ENCODE data around the gene IGF1. TPM values are rescaled to one million over a fixed set of nuclear protein-coding genes. Genes with fewer than 3 reads are reported as not detected.

The IGF1 gene
- total and polyA plus RNA-seq, 9 of the 15 experiments (the other 6 are each of a cell fraction or from before 2014, with no cell fraction given) = 3.7 to 13.9 (median 4.5) TPM

DNA sequence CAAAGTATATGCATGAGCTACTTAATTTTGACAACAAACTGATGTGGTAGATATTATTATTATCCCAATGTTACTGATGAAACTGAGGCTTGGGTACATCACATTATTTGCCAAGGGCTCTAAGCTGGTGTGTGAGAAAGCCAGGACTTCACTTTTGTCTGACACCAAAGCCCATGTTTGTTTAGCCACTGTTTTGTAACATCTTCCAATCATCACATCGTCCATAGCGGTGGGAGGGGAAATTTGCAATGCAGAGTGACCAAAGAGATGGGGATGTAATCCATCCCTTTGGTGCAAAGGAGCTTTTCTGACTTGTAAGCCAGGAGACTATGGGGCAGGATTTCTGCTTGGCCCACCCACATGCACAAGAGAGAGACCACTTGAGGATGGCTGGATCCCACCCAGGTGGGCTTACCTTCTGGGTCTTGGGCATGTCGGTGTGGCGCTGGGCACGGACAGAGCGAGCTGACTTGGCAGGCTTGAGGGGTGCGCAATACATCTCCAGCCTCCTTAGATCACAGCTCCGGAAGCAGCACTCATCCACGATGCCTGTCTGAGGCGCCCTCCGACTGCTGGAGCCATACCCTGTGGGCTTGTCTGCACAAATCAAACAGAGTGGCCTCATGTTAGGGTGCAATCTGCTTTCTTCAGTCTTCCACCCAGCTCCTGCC is 61.1 kb downstream of the IGF1 start:
- DNase-seq (ENCODE audit: extremely low read depth in 1 of 4, low spot score in 3 of 4) (no peak), FAIRE-seq (no peak), ATAC-seq (no peak; the same call in 2 of the 3 replicates)
- no peak for TF ChIP-seq CREB1 (IDR thresholded peaks at IDR 0.05)
- no peak for TF ChIP-seq CREB1 (CRISPR knock-in tag; IDR thresholded peaks at IDR 0.05)
- POLR2A ChIA-PET = interaction anchor here (0.6 kb wide), 1 partner anchor 699 kb away, joined by 3 read pairs; no protein-coding TSS in a partner anchor
- no peaks in the 10 kb centered on the region for H3K9me3 ChIP-seq (replicated peaks; ENCODE audit: control insufficient read depth, insufficient read depth, low read depth, low read length)
- H3K4me1 ChIP-seq (replicated peaks in 1 of 2; ENCODE audit: control insufficient read depth in 2 of 2, insufficient read depth in 2 of 2, low read length in 2 of 2) = peaks cover 4 to 13% of the 10 kb centered on the region in 2 experiments; a peak in 3 of 5 replicates
- in situ Hi-C loops (cut with MboI) = no loop called here
- H3K9me1 ChIP-seq (ENCODE audit: control insufficient read depth, insufficient read depth, low read length) = no peaks in the 10 kb centered on the region
- no peak overlapping the region for H3K4me2 ChIP-seq (ENCODE audit: insufficient read depth, low read length)
- CTCF ChIA-PET (ENCODE audit: low intra/inter-chr PET ratio) = no interaction called here
- no peak overlapping the region for H2AFZ ChIP-seq (ENCODE audit: low read depth, low read length)
- H3K27me3 ChIP-seq (ENCODE audit: control insufficient read depth in 2 of 2, insufficient read depth in 2 of 2, low read length in 2 of 2) = no peaks in the 10 kb centered on the region
- H3K4me3 ChIP-seq = no peak overlapping the region
- intact Hi-C loops (cut with micrococcal nuclease) = no loop called here
- H3K9ac ChIP-seq (ENCODE audit: insufficient read depth in 1 of 2, low read depth in 2 of 2, low read length in 2 of 2) = no peak overlapping the region
- no peaks in the 10 kb centered on the region for H3K79me2 ChIP-seq (ENCODE audit: control insufficient read depth, insufficient read depth, low read length)
- WGBS (ENCODE audit: insufficient coverage, low coverage, missing lambda C conversion rate) = 77% methylated on average over 11 of the region's 11 CpGs
- H3K27ac ChIP-seq (ENCODE audit: extremely low read depth, low read depth, low read length) = no peak overlapping the region
- no peaks in the 10 kb centered on the region for H3K36me3 ChIP-seq (ENCODE audit: control insufficient read depth, insufficient read depth, low read length)
- H4K20me1 ChIP-seq (replicated peaks; ENCODE audit: control insufficient read depth, insufficient read depth, low read length) = no peaks in the 10 kb centered on the region
- no TSS peak for BruUV-seq (replicated peaks)

DNA sequence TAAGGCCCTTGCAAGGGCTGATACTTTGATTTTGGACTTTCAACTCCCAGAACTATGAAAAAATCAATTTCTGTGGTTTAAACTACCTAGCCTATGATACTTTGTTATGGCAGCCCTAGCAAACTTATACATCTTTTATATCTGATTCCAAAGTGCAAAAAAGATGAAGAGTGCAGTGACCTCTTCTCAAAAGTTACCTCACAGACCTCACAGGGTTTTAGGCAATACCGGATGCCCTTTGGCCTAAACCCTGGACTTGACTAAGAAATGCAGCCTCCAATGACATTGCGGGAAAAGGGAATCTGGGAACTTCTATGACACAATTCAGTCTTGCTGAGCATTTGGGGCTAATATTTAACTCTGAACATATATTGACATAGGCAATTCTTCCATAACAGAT is 63.3 kb downstream of the IGF1 start:
- intact Hi-C loops (cut with micrococcal nuclease) (no loop called here), in situ Hi-C loops (cut with MboI) (no loop called here)
- POLR2A ChIA-PET = no interaction called here
- CTCF ChIA-PET (ENCODE audit: low intra/inter-chr PET ratio) = interaction anchor here (1.3 kb wide), 1 partner anchor 8 kb away, joined by 3 read pairs; no protein-coding TSS in a partner anchor
- TF ChIP-seq NFE2L1 (tag; IDR thresholded peaks at IDR 0.05; ENCODE audit: borderline replicate concordance, low read depth) (no peak), FOXA3 (CRISPR knock-in tag; conservative IDR thresholded peaks at IDR 0.05 in 1 of 2, IDR thresholded peaks at IDR 0.05 in 1 of 2) (no peak), NR2C2 (CRISPR knock-in tag; IDR thresholded peaks at IDR 0.05) (no peak), NR2C2 (tag; IDR thresholded peaks at IDR 0.05) (peak; percentile 28; the same call in 1 of the 2 replicates), ZNF274 (IDR thresholded peaks at IDR 0.05; ENCODE audit: borderline replicate concordance, low read depth, low read length) (no peak), ETV1 (tag; conservative IDR thresholded peaks at IDR 0.05; ENCODE audit: low read depth) (peak; percentile 70), NR2C1 (IDR thresholded peaks at IDR 0.05) (no peak), NR2C1 (tag; IDR thresholded peaks at IDR 0.05) (peak; percentile 54)
- ATAC-seq (no peak; the same call in 2 of the 3 replicates), FAIRE-seq (peak; percentile 59), DNase-seq (ENCODE audit: extremely low read depth in 1 of 4, low spot score in 3 of 4) (no peak)
- Histone ChIP-seq H3K36me3 (ENCODE audit: control insufficient read depth, insufficient read depth, low read length) (no peaks in the 10 kb centered on the region), H3K4me1 (replicated peaks in 1 of 2; ENCODE audit: control insufficient read depth in 2 of 2, insufficient read depth in 2 of 2, low read length in 2 of 2) (peaks cover 4 to 13% of the 10 kb centered on the region in 2 experiments; a peak in 3 of 5 replicates), H3K9me3 (replicated peaks; ENCODE audit: control insufficient read depth, insufficient read depth, low read depth, low read length) (no peaks in the 10 kb centered on the region), H3K27ac (ENCODE audit: extremely low read depth, low read depth, low read length) (peak overlapping the region; percentile 19; the same call in 1 of the 3 replicates), H3K27me3 (ENCODE audit: control insufficient read depth in 2 of 2, insufficient read depth in 2 of 2, low read length in 2 of 2) (no peaks in the 10 kb centered on the region), H4K20me1 (replicated peaks; ENCODE audit: control insufficient read depth, insufficient read depth, low read length) (no peaks in the 10 kb centered on the region), H2AFZ (ENCODE audit: low read depth, low read length) (no peak overlapping the region), H3K9ac (ENCODE audit: insufficient read depth in 1 of 2, low read depth in 2 of 2, low read length in 2 of 2) (no peak overlapping the region), H3K79me2 (ENCODE audit: control insufficient read depth, insufficient read depth, low read length) (no peaks in the 10 kb centered on the region), H3K9me1 (ENCODE audit: control insufficient read depth, insufficient read depth, low read length) (no peaks in the 10 kb centered on the region), H3K4me2 (ENCODE audit: insufficient read depth, low read length) (no peak overlapping the region), H3K4me3 (no peak overlapping the region)
- BruUV-seq (replicated peaks) = no TSS peak
- WGBS (ENCODE audit: insufficient coverage, low coverage, missing lambda C conversion rate) = 59% methylated on average over 2 of the region's 2 CpGs

Data from K562 (cell line).